Ovary (tissue), 9 donors: ENCODE results near the gene NAA40. TPM values are rescaled to one million over a fixed set of nuclear protein-coding genes. Genes with fewer than 3 reads are reported as not detected.

Experiments used
- DNase-seq, 5 donors: peaks; one replicate each; pipeline ENCODE4 v3.0.0-alpha.2; 2019 to 2020
- H3K27ac ChIP-seq, 2 donors: fragments of 200-600 bp; one replicate each; pipeline versions ENCODE4 v1.5.1 to v1.8.0; 2019 to 2022
- H3K27me3 ChIP-seq: fragments of 200-600 bp; one replicate; pipeline ENCODE4 v1.8.0; 2022
- H3K36me3 ChIP-seq: fragments of 200-600 bp; sonication (generic); one replicate; pipeline ENCODE4 v1.5.1; 2019
- H3K4me1 ChIP-seq: one replicate; pipeline ENCODE4 v1.8.1; 2013; ENCODE audit warnings: mild to moderate bottlenecking, moderate library complexity; ENCODE audit not compliant: insufficient read depth
- H3K4me3 ChIP-seq: fragments of 200-600 bp; sonication (generic); one replicate; pipeline ENCODE4 v1.5.1; 2017
- H3K9me3 ChIP-seq, 2 donors: fragments of 200-600 bp in 1 of 2; sonication (generic) in 1 of 2; one replicate each; pipeline versions ENCODE4 v1.5.1 to v1.8.1; 2013 to 2019; ENCODE audit warnings: mild to moderate bottlenecking in 1 of 2, moderate library complexity in 1 of 2
- CTCF ChIP-seq, 3 donors: fragments of 450-650 bp in 2 of 3; fragments of 200-600 bp in 1 of 3; IDR thresholded peaks; one replicate each; pipeline versions ENCODE4 v1.5.1 to v1.8.0; 2016 to 2022; ENCODE audit warnings: antibody characterized with exemption in 3 of 3, mild to moderate bottlenecking in 1 of 3
- EP300 ChIP-seq: sonication (generic); formaldehyde crosslinking; IDR thresholded peaks from one replicate; pipeline ENCODE4 v1.6.1; 2017; ENCODE audit warnings: antibody characterized with exemption
- POLR2A ChIP-seq: fragments of 450-650 bp; IDR thresholded peaks from one replicate; pipeline ENCODE4 v1.6.1; 2017; ENCODE audit warnings: antibody characterized with exemption, mild to moderate bottlenecking, moderate library complexity
- WGBS, 3 donors: extraction: QIAGEN DNeasy Blood & Tissue Kit in 1 of 3; methylation state at CpG; one replicate each; pipeline versions ENCODE4 v1.1.5 to v1.1.7; 2013 to 2017; 5-methylcytosine and 5-hydroxymethylcytosine counted together
- intact Hi-C, 4 donors: fragments of 100-400 bp; cut with DNase I; formaldehyde crosslinking; loops; one replicate each; pipeline versions ENCODE4 v1.11.0 to v1.15.1; 2022 to 2023
- polyA plus RNA-seq, 2 donors: library from polyadenylated mRNA; stranded (reverse); fragments of 200-250 nt in 1 of 2; fragments of 350-450 nt in 1 of 2; fragmentation: Illumina TruSeq in 1 of 2; extraction: RNeasy Lipid Tissue Mini Kit (QIAGEN cat#74804) in 1 of 2; gene quantifications; one replicate each; pipeline ENCODE4 v1.2.3, GENCODE V29; 2013 to 2014
- total RNA-seq, 7 donors: library from RNA; depleted of rRNA in 2 of 7; stranded (reverse); fragments of >200 nt in 2 of 7; fragmentation: NEBNext Ultra II Directional in 3 of 7; extraction: Animal tissue kit (Norgen Biotek cat#: 25700) in 3 of 7; gene quantifications; one replicate each; pipeline versions ENCODE4 v1.1.0 to v1.2.4, GENCODE V29; 2016 to 2023
- donor health status: DM: no; HTN: no; CAD: no; lungs with moderate emphysema.
- donor health status: DM: no; HTN: no; CAD: no.
- donor health status: Bipolar disorder and iron deficiency.
- donor health status: DM: yes; HTN: yes; CAD: no.
- donor health status: DM: no; HTN: no; CAD: no.
- donor health status: DM: yes; HTN: yes; CAD: no.

NAA40 gene
- total and polyA plus RNA-seq, 9 donors: 4.5 to 15.9 (median 10.2) TPM

GRCh38 chr11:63912678-63913077 is 26.1 kb upstream of the NAA40 start:
- peaks cover 12% of the 10 kb centered on the region for H3K4me1 ChIP-seq
- H3K27ac ChIP-seq: no peak overlapping the region
- WGBS, 3 donors: 84 to 96% (median 89%) methylated on average over 7 of the region's 7 CpGs
- intact Hi-C loops: no loop called here
- H3K27me3 ChIP-seq: no peaks in the 10 kb centered on the region
- no peaks in the 10 kb centered on the region for H3K9me3 ChIP-seq
- H3K4me3 ChIP-seq: no peak overlapping the region
- no peak for TF ChIP-seq CTCF (IDR thresholded peaks at IDR 0.05)
- TF ChIP-seq EP300: no peak
- no peak for TF ChIP-seq POLR2A
- DNase-seq: no peak
- no peaks in the 10 kb centered on the region for H3K36me3 ChIP-seq

- no peaks in the 10 kb centered on the region for H3K9me3 ChIP-seq
- intact Hi-C loops: no loop called here
- H3K27ac ChIP-seq: no peak overlapping the region
- WGBS, 3 donors: 88 to 90% (median 90%) methylated on average over 34 of the region's 34 CpGs
- H3K4me3 ChIP-seq: no peak overlapping the region
- H3K27me3 ChIP-seq: no peaks in the 10 kb centered on the region
- no peaks in the 10 kb centered on the region for H3K36me3 ChIP-seq
- TF ChIP-seq CTCF (IDR thresholded peaks at IDR 0.05): no peak
- TF ChIP-seq POLR2A: no peak
- no peak for TF ChIP-seq EP300
- DNase-seq: no peak
- peaks cover 10% of the 10 kb centered on the region for H3K4me1 ChIP-seq
Measured at GRCh38 chr11:63913866-63914830, 24.7 kb upstream of the NAA40 start.

GRCh38 chr11:63914896-63915691 is 23.7 kb upstream of the NAA40 start:
- TF ChIP-seq POLR2A: no peak
- no peak for TF ChIP-seq EP300
- TF ChIP-seq CTCF (IDR thresholded peaks at IDR 0.05): no peak
- no peak overlapping the region for H3K27ac ChIP-seq
- WGBS, 3 donors: 57 to 60% (median 57%) methylated on average over 20 of the region's 20 CpGs
- no peaks in the 10 kb centered on the region for H3K36me3 ChIP-seq
- intact Hi-C loops: no loop called here
- DNase-seq: no peak
- H3K4me3 ChIP-seq: no peak overlapping the region
- no peaks in the 10 kb centered on the region for H3K27me3 ChIP-seq
- peaks cover 12% of the 10 kb centered on the region for H3K4me1 ChIP-seq
- H3K9me3 ChIP-seq: no peaks in the 10 kb centered on the region

GRCh38 chr11:63915961-63916836 is 22.6 kb upstream of the NAA40 start:
- Histone ChIP-seq H3K36me3 (no peaks in the 10 kb centered on the region), H3K27me3 (no peaks in the 10 kb centered on the region), H3K4me3 (peak overlapping the region; percentile 32), H3K27ac (no peak overlapping the region), H3K4me1 (peaks cover 15% of the 10 kb centered on the region), H3K9me3 (no peaks in the 10 kb centered on the region)
- DNase-seq: peak in 4 of 5 donors; percentile 40 to 72 (median 70)
- TF ChIP-seq CTCF (IDR thresholded peaks at IDR 0.05) (peak in 1 of 3 donors; percentile 22), POLR2A (no peak)
- intact Hi-C loops: no loop called here
- 2 to 4% (median 3%) methylated on average over 53 to 56 of the region's 56 CpGs for WGBS, 3 donors
